ACC112 (cell line): ENCODE results near the gene GPSM1.

Experiments used
- H2AFZ ChIP-seq: fragments of 200-600 bp; sonication (generic); one replicate; pipeline ENCODE4 v1.6.0; 2017; ENCODE audit warnings: antibody characterized with exemption, low read length; ENCODE audit not compliant: unreplicated experiment
- H3K27ac ChIP-seq: fragments of 200-600 bp; sonication (generic); 2 replicates; pipeline ENCODE4 v1.5.1; 2014; ENCODE audit warnings: low read depth, mild to moderate bottlenecking, antibody characterized with exemption, low read length, moderate library complexity
- H3K27me3 ChIP-seq: fragments of 200-600 bp; sonication (generic); 2 replicates; pipeline ENCODE4 v1.6.1; 2014; ENCODE audit warnings: mild to moderate bottlenecking, antibody characterized with exemption, low read length, moderate library complexity, mixed read lengths; ENCODE audit not compliant: insufficient read depth
- H3K36me3 ChIP-seq: fragments of 200-600 bp; sonication (generic); 2 replicates; pipeline ENCODE4 v1.6.1; 2016; ENCODE audit warnings: mild to moderate bottlenecking, antibody characterized with exemption, low read length, moderate library complexity, mixed read lengths; ENCODE audit not compliant: insufficient read depth
- H3K4me1 ChIP-seq: fragments of 200-600 bp; sonication (generic); one replicate; pipeline ENCODE4 v1.6.1; 2016; ENCODE audit warnings: low read length, mixed read lengths; ENCODE audit not compliant: insufficient read depth, unreplicated experiment, control insufficient read depth
- H3K4me3 ChIP-seq: fragments of 200-600 bp; sonication (generic); 2 replicates; pipeline ENCODE4 v1.5.1; 2014; ENCODE audit warnings: mild to moderate bottlenecking, low read depth, low read length
- H3K79me2 ChIP-seq: fragments of 200-600 bp; sonication (generic); one replicate; pipeline ENCODE4 v1.6.0; 2016; ENCODE audit warnings: low read length; ENCODE audit not compliant: control insufficient read depth, unreplicated experiment, insufficient read depth

Gene GPSM1

GRCh38 chr9:136374183-136374575 lies 46.8 kb downstream of the GPSM1 start:
- Histone ChIP-seq H3K27ac (no peak overlapping the region), H3K4me1 (peaks cover 9% of the 10 kb centered on the region), H3K36me3 (no peaks in the 10 kb centered on the region), H3K4me3 (no peak overlapping the region), H3K27me3 (no peaks in the 10 kb centered on the region), H2AFZ (no peak overlapping the region), H3K79me2 (no peaks in the 10 kb centered on the region)

GRCh38 chr9:136375096-136375495 lies 47.8 kb downstream of the GPSM1 start:
- Histone ChIP-seq H3K36me3 (no peaks in the 10 kb centered on the region), H2AFZ (no peak overlapping the region), H3K4me1 (peaks cover 9% of the 10 kb centered on the region), H3K27me3 (no peaks in the 10 kb centered on the region), H3K27ac (no peak overlapping the region), H3K79me2 (no peaks in the 10 kb centered on the region), H3K4me3 (no peak overlapping the region)

- Histone ChIP-seq H3K36me3 (no peaks in the 10 kb centered on the region), H3K27me3 (no peaks in the 10 kb centered on the region), H2AFZ (no peak overlapping the region), H3K4me3 (no peak overlapping the region), H3K27ac (no peak overlapping the region), H3K79me2 (no peaks in the 10 kb centered on the region), H3K4me1 (peaks cover 9% of the 10 kb centered on the region)
Measured at GRCh38 chr9:136376457-136376856, 49.1 kb downstream of the GPSM1 start.

GRCh38 chr9:136377341-136378169 lies 50.2 kb downstream of the GPSM1 start:
- Histone ChIP-seq H3K4me3 (no peak overlapping the region), H2AFZ (no peak overlapping the region), H3K27ac (no peak overlapping the region), H3K36me3 (no peaks in the 10 kb centered on the region), H3K27me3 (no peaks in the 10 kb centered on the region), H3K79me2 (no peaks in the 10 kb centered on the region), H3K4me1 (peaks cover 4% of the 10 kb centered on the region)

- Histone ChIP-seq H3K27ac (no peak overlapping the region), H2AFZ (no peak overlapping the region), H3K79me2 (no peaks in the 10 kb centered on the region), H3K4me1 (no peaks in the 10 kb centered on the region), H3K27me3 (no peaks in the 10 kb centered on the region), H3K4me3 (no peak overlapping the region), H3K36me3 (no peaks in the 10 kb centered on the region)
Measured at GRCh38 chr9:136378170-136379002, 51.0 kb downstream of the GPSM1 start.

GRCh38 chr9:136379003-136379287 lies 51.6 kb downstream of the GPSM1 start:
- no peaks in the 10 kb centered on the region for H3K4me1 ChIP-seq
- H3K27ac ChIP-seq, result no peak overlapping the region
- H3K27me3 ChIP-seq, result no peaks in the 10 kb centered on the region
- no peaks in the 10 kb centered on the region for H3K36me3 ChIP-seq
- H2AFZ ChIP-seq, result no peak overlapping the region
- H3K4me3 ChIP-seq, result no peak overlapping the region
- H3K79me2 ChIP-seq, result no peaks in the 10 kb centered on the region

- Histone ChIP-seq H2AFZ (no peak overlapping the region), H3K4me3 (no peak overlapping the region), H3K27ac (no peak overlapping the region), H3K36me3 (no peaks in the 10 kb centered on the region), H3K27me3 (no peaks in the 10 kb centered on the region), H3K4me1 (no peaks in the 10 kb centered on the region), H3K79me2 (no peaks in the 10 kb centered on the region)
Measured at GRCh38 chr9:136379401-136379800, 52.1 kb downstream of the GPSM1 start.

GRCh38 chr9:136379891-136380290 lies 52.6 kb downstream of the GPSM1 start:
- no peaks in the 10 kb centered on the region for H3K36me3 ChIP-seq
- no peak overlapping the region for H3K4me3 ChIP-seq
- no peaks in the 10 kb centered on the region for H3K27me3 ChIP-seq
- H2AFZ ChIP-seq, result no peak overlapping the region
- no peaks in the 10 kb centered on the region for H3K79me2 ChIP-seq
- H3K4me1 ChIP-seq, result no peaks in the 10 kb centered on the region
- no peak overlapping the region for H3K27ac ChIP-seq

- H3K4me3 ChIP-seq, result no peak overlapping the region
- no peak overlapping the region for H2AFZ ChIP-seq
- no peaks in the 10 kb centered on the region for H3K4me1 ChIP-seq
- H3K27ac ChIP-seq, result no peak overlapping the region
- H3K36me3 ChIP-seq, result peaks cover 3% of the 10 kb centered on the region; the same call in 1 of the 2 replicates
- no peaks in the 10 kb centered on the region for H3K27me3 ChIP-seq
- H3K79me2 ChIP-seq, result no peaks in the 10 kb centered on the region
Measured at GRCh38 chr9:136380381-136380780, 53.0 kb downstream of the GPSM1 start.

GRCh38 chr9:136381311-136381710 lies 54.0 kb downstream of the GPSM1 start:
- H3K4me1 ChIP-seq, result no peaks in the 10 kb centered on the region
- no peaks in the 10 kb centered on the region for H3K27me3 ChIP-seq
- no peaks in the 10 kb centered on the region for H3K79me2 ChIP-seq
- no peak overlapping the region for H2AFZ ChIP-seq
- no peak overlapping the region for H3K4me3 ChIP-seq
- H3K36me3 ChIP-seq, result peaks cover 3% of the 10 kb centered on the region; the same call in 1 of the 2 replicates
- H3K27ac ChIP-seq, result no peak overlapping the region
